Nephron (organoid): ENCODE data around the gene ARHGAP18.
A peak's percentile ranks its signal among the peaks of the same experiment; 100 is the strongest.

ENCODE experiments used
- H3K27ac Mint-ChIP-seq, 3 experiments: 2 replicates each; pipeline ENCODE4 v1.8.0; 2020; ENCODE audit warnings: mixed read lengths in 3 of 3, mild to moderate bottlenecking in 2 of 3, moderate library complexity in 1 of 3
- H3K27me3 Mint-ChIP-seq: 2 replicates; pipeline ENCODE4 v1.8.0; 2021; ENCODE audit warnings: low read depth, mild to moderate bottlenecking, moderate library complexity, mixed read lengths
- H3K36me3 Mint-ChIP-seq: 2 replicates; pipeline ENCODE4 v1.8.0; 2020; ENCODE audit warnings: low read depth, mixed read lengths
- H3K4me1 Mint-ChIP-seq: 2 replicates; pipeline ENCODE4 v1.8.0; 2020; ENCODE audit warnings: mixed read lengths
- H3K4me3 Mint-ChIP-seq, 3 experiments: 2 replicates each; pipeline ENCODE4 v1.8.0; 2020; ENCODE audit warnings: mild to moderate bottlenecking in 3 of 3, mixed read lengths in 3 of 3, moderate library complexity in 2 of 3
- H3K9me3 Mint-ChIP-seq: 2 replicates; pipeline ENCODE4 v1.8.0; 2020; ENCODE audit warnings: mixed read lengths
- TF ChIP-seq, protein P1 (sequence below), 3 experiments: fragments of 200-600 bp; sonication (generic); IDR thresholded peaks; one replicate each; pipeline ENCODE4 v1.5.0; 2021; ENCODE audit warnings: antibody characterized with exemption in 3 of 3; ENCODE audit not compliant: unreplicated experiment in 3 of 3

ARHGAP18 gene

GRCh38 chr6:129631070-129631469, 78.9 kb downstream of the ARHGAP18 start:
- H3K4me1 Mint-ChIP-seq, result peaks cover 9% of the 10 kb centered on the region
- peak overlapping the region in 2 of 3 experiments; percentile 32 to 54 for H3K27ac Mint-ChIP-seq
- H3K27me3 Mint-ChIP-seq, result no peaks in the 10 kb centered on the region
- H3K4me3 Mint-ChIP-seq, result no peak overlapping the region
- H3K36me3 Mint-ChIP-seq, result peaks cover 2% of the 10 kb centered on the region
- H3K9me3 Mint-ChIP-seq, result no peaks in the 10 kb centered on the region
- TF ChIP-seq, protein P1, sequence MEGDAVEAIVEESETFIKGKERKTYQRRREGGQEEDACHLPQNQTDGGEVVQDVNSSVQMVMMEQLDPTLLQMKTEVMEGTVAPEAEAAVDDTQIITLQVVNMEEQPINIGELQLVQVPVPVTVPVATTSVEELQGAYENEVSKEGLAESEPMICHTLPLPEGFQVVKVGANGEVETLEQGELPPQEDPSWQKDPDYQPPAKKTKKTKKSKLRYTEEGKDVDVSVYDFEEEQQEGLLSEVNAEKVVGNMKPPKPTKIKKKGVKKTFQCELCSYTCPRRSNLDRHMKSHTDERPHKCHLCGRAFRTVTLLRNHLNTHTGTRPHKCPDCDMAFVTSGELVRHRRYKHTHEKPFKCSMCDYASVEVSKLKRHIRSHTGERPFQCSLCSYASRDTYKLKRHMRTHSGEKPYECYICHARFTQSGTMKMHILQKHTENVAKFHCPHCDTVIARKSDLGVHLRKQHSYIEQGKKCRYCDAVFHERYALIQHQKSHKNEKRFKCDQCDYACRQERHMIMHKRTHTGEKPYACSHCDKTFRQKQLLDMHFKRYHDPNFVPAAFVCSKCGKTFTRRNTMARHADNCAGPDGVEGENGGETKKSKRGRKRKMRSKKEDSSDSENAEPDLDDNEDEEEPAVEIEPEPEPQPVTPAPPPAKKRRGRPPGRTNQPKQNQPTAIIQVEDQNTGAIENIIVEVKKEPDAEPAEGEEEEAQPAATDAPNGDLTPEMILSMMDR (IDR thresholded peaks at IDR 0.05; ENCODE audit: unreplicated experiment in 3 of 3), result no peak

GRCh38 chr6:129630596-129630995, 79.4 kb downstream of the ARHGAP18 start:
- Mint-ChIP-seq H3K4me1 (peaks cover 4% of the 10 kb centered on the region), H3K27ac (peak overlapping the region in 1 of 3 experiments; percentile 54), H3K27me3 (no peaks in the 10 kb centered on the region), H3K9me3 (no peaks in the 10 kb centered on the region), H3K36me3 (no peaks in the 10 kb centered on the region), H3K4me3 (no peak overlapping the region)
- TF ChIP-seq, protein P1 (IDR thresholded peaks at IDR 0.05; ENCODE audit: unreplicated experiment in 3 of 3), result no peak

GRCh38 chr6:129628101-129628815, 81.7 kb downstream of the ARHGAP18 start:
- no peak overlapping the region for H3K4me3 Mint-ChIP-seq
- H3K9me3 Mint-ChIP-seq, result no peaks in the 10 kb centered on the region
- H3K27ac Mint-ChIP-seq, result no peak overlapping the region
- TF ChIP-seq, protein P1 (IDR thresholded peaks at IDR 0.05; ENCODE audit: unreplicated experiment in 3 of 3), result no peak
- H3K27me3 Mint-ChIP-seq, result no peaks in the 10 kb centered on the region
- H3K4me1 Mint-ChIP-seq, result no peaks in the 10 kb centered on the region
- peaks cover 5% of the 10 kb centered on the region for H3K36me3 Mint-ChIP-seq

- Mint-ChIP-seq H3K4me3 (no peak overlapping the region), H3K9me3 (no peaks in the 10 kb centered on the region), H3K4me1 (no peaks in the 10 kb centered on the region), H3K36me3 (peaks cover 8% of the 10 kb centered on the region), H3K27ac (no peak overlapping the region), H3K27me3 (no peaks in the 10 kb centered on the region)
- TF ChIP-seq, protein P1 (IDR thresholded peaks at IDR 0.05; ENCODE audit: unreplicated experiment in 3 of 3), result no peak
These were observed 85.5 kb downstream of the ARHGAP18 start for GRCh38 chr6:129624488-129624887.

- TF ChIP-seq, protein P1 (IDR thresholded peaks at IDR 0.05; ENCODE audit: unreplicated experiment in 3 of 3), result no peak
These were observed 86.8 kb downstream of the ARHGAP18 start for GRCh38 chr6:129623008-129623732.

More at GRCh38 chr6:129623008-129623732, 86.8 kb downstream of the ARHGAP18 start:
- H3K4me1 Mint-ChIP-seq, result no peaks in the 10 kb centered on the region
- H3K4me3 Mint-ChIP-seq, result no peak overlapping the region
- H3K27me3 Mint-ChIP-seq, result no peaks in the 10 kb centered on the region
- peaks cover 3% of the 10 kb centered on the region for H3K9me3 Mint-ChIP-seq
- H3K36me3 Mint-ChIP-seq, result peaks cover 13% of the 10 kb centered on the region
- H3K27ac Mint-ChIP-seq, result no peak overlapping the region
